HEK293 (cell line): ENCODE measurements around the gene MAGI2.

Source experiments
- KLF8 ChIP-seq: fragments of 450-650 bp; formaldehyde crosslinking; IDR thresholded peaks from 2 replicates; pipeline ENCODE4 v1.5.1; 2016; ENCODE audit warnings: missing biosample characterization, missing genetic modification characterization
- PBX3 ChIP-seq: sonication (generic); formaldehyde crosslinking; IDR thresholded peaks from 2 replicates; pipeline ENCODE4 v1.8.1; 2022; ENCODE audit warnings: mild to moderate bottlenecking, moderate library complexity, missing genetic modification reagents
- YY1 ChIP-seq: fragments of 450-650 bp; formaldehyde crosslinking; IDR thresholded peaks from 2 replicates; pipeline ENCODE4 v1.5.1; 2018; ENCODE audit warnings: missing biosample characterization, missing genetic modification characterization
- ZBTB17 ChIP-seq: fragments of 450-650 bp; formaldehyde crosslinking; IDR thresholded peaks from 2 replicates; pipeline ENCODE4 v1.5.1; 2016; ENCODE audit warnings: missing biosample characterization, missing genetic modification characterization
- ZFP37 ChIP-seq: fragments of 450-650 bp; formaldehyde crosslinking; IDR thresholded peaks from 2 replicates; pipeline ENCODE4 v1.5.1; 2016; ENCODE audit warnings: missing biosample characterization, missing genetic modification characterization
- ZNF16 ChIP-seq: fragments of 450-650 bp; formaldehyde crosslinking; IDR thresholded peaks from 2 replicates; pipeline ENCODE4 v1.5.1; 2016; ENCODE audit warnings: low read depth, missing biosample characterization, missing genetic modification characterization
- ZNF221 ChIP-seq: fragments of 450-650 bp; formaldehyde crosslinking; IDR thresholded peaks from 2 replicates; pipeline ENCODE4 v1.5.1; 2017; ENCODE audit warnings: missing biosample characterization, missing genetic modification characterization, borderline replicate concordance
- ZNF24 ChIP-seq: fragments of 450-650 bp; formaldehyde crosslinking; IDR thresholded peaks from 2 replicates; pipeline ENCODE4 v1.5.1; 2016; ENCODE audit warnings: missing biosample characterization, missing genetic modification characterization
- ZNF324 ChIP-seq: fragments of 450-650 bp; formaldehyde crosslinking; IDR thresholded peaks from 2 replicates; pipeline ENCODE4 v1.5.1; 2016; ENCODE audit warnings: missing biosample characterization, missing genetic modification characterization
- ZNF350 ChIP-seq: fragments of 450-650 bp; formaldehyde crosslinking; IDR thresholded peaks from 2 replicates; pipeline ENCODE4 v1.5.0; 2017; ENCODE audit warnings: missing biosample characterization, mild to moderate bottlenecking, missing genetic modification characterization
- TF ChIP-seq, protein P1 (sequence below): fragments of 450-650 bp; formaldehyde crosslinking; IDR thresholded peaks from 2 replicates; pipeline ENCODE4 v1.5.1; 2016; ENCODE audit warnings: missing biosample characterization, missing genetic modification characterization
- TF ChIP-seq, protein P2 (sequence below): fragments of 450-650 bp; formaldehyde crosslinking; IDR thresholded peaks from 2 replicates; pipeline ENCODE4 v1.5.1; 2016; ENCODE audit warnings: missing biosample characterization, missing genetic modification characterization
- TF ChIP-seq, protein P3 (sequence below): fragments of 450-650 bp; formaldehyde crosslinking; IDR thresholded peaks from 2 replicates; pipeline ENCODE4 v1.5.1; 2016; ENCODE audit warnings: missing biosample characterization, missing genetic modification characterization, borderline replicate concordance
- TF ChIP-seq, protein P4 (sequence below): fragments of 450-650 bp; formaldehyde crosslinking; IDR thresholded peaks from 2 replicates; pipeline ENCODE4 v1.5.1; 2016; ENCODE audit warnings: missing biosample characterization, missing genetic modification characterization

DNA sequence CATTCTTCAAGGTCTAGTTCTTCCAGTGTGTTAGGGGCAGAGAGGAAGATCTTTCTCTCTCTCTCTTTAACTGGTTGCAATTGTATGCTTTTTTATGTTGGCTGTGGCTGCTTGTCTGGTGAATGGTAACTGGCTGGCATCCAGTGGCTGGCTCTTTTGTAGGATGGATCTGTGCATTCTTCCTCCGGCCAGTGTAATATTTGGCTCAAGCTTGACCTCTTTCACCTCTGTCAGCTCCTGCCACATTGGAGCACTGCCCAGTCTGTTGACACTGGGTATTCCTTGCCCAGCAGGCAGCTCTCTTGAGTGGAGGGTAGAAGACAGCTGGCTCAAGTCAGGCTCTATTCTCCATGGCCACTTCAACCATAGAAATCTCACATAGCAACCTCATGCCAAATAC lies 1126.6 kb downstream of the MAGI2 start:
- no peak for TF ChIP-seq ZNF324 (tag by site-specific recombination)
- TF ChIP-seq, protein P1, sequence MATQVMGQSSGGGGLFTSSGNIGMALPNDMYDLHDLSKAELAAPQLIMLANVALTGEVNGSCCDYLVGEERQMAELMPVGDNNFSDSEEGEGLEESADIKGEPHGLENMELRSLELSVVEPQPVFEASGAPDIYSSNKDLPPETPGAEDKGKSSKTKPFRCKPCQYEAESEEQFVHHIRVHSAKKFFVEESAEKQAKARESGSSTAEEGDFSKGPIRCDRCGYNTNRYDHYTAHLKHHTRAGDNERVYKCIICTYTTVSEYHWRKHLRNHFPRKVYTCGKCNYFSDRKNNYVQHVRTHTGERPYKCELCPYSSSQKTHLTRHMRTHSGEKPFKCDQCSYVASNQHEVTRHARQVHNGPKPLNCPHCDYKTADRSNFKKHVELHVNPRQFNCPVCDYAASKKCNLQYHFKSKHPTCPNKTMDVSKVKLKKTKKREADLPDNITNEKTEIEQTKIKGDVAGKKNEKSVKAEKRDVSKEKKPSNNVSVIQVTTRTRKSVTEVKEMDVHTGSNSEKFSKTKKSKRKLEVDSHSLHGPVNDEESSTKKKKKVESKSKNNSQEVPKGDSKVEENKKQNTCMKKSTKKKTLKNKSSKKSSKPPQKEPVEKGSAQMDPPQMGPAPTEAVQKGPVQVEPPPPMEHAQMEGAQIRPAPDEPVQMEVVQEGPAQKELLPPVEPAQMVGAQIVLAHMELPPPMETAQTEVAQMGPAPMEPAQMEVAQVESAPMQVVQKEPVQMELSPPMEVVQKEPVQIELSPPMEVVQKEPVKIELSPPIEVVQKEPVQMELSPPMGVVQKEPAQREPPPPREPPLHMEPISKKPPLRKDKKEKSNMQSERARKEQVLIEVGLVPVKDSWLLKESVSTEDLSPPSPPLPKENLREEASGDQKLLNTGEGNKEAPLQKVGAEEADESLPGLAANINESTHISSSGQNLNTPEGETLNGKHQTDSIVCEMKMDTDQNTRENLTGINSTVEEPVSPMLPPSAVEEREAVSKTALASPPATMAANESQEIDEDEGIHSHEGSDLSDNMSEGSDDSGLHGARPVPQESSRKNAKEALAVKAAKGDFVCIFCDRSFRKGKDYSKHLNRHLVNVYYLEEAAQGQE (tag by site-specific recombination), result no peak
- TF ChIP-seq, protein P2, sequence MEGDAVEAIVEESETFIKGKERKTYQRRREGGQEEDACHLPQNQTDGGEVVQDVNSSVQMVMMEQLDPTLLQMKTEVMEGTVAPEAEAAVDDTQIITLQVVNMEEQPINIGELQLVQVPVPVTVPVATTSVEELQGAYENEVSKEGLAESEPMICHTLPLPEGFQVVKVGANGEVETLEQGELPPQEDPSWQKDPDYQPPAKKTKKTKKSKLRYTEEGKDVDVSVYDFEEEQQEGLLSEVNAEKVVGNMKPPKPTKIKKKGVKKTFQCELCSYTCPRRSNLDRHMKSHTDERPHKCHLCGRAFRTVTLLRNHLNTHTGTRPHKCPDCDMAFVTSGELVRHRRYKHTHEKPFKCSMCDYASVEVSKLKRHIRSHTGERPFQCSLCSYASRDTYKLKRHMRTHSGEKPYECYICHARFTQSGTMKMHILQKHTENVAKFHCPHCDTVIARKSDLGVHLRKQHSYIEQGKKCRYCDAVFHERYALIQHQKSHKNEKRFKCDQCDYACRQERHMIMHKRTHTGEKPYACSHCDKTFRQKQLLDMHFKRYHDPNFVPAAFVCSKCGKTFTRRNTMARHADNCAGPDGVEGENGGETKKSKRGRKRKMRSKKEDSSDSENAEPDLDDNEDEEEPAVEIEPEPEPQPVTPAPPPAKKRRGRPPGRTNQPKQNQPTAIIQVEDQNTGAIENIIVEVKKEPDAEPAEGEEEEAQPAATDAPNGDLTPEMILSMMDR (tag by site-specific recombination), result no peak
- no peak for TF ChIP-seq PBX3
- no peak for TF ChIP-seq ZNF221 (tag by site-specific recombination)
- no peak for TF ChIP-seq YY1
- no peak for TF ChIP-seq ZNF350 (tag by site-specific recombination)
- TF ChIP-seq, protein P3, sequence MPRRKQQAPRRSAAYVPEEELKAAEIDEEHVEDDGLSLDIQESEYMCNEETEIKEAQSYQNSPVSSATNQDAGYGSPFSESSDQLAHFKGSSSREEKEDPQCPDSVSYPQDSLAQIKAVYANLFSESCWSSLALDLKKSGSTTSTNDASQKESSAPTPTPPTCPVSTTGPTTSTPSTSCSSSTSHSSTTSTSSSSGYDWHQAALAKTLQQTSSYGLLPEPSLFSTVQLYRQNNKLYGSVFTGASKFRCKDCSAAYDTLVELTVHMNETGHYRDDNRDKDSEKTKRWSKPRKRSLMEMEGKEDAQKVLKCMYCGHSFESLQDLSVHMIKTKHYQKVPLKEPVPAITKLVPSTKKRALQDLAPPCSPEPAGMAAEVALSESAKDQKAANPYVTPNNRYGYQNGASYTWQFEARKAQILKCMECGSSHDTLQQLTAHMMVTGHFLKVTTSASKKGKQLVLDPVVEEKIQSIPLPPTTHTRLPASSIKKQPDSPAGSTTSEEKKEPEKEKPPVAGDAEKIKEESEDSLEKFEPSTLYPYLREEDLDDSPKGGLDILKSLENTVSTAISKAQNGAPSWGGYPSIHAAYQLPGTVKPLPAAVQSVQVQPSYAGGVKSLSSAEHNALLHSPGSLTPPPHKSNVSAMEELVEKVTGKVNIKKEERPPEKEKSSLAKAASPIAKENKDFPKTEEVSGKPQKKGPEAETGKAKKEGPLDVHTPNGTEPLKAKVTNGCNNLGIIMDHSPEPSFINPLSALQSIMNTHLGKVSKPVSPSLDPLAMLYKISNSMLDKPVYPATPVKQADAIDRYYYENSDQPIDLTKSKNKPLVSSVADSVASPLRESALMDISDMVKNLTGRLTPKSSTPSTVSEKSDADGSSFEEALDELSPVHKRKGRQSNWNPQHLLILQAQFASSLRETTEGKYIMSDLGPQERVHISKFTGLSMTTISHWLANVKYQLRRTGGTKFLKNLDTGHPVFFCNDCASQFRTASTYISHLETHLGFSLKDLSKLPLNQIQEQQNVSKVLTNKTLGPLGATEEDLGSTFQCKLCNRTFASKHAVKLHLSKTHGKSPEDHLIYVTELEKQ, result no peak
- no peak for TF ChIP-seq ZFP37 (tag by site-specific recombination)
- TF ChIP-seq ZNF24 (tag by site-specific recombination), result no peak
- no peak for TF ChIP-seq ZBTB17 (tag by site-specific recombination)
- TF ChIP-seq KLF8 (tag by site-specific recombination), result no peak
- TF ChIP-seq ZNF16 (tag by site-specific recombination), result no peak
- TF ChIP-seq, protein P4, sequence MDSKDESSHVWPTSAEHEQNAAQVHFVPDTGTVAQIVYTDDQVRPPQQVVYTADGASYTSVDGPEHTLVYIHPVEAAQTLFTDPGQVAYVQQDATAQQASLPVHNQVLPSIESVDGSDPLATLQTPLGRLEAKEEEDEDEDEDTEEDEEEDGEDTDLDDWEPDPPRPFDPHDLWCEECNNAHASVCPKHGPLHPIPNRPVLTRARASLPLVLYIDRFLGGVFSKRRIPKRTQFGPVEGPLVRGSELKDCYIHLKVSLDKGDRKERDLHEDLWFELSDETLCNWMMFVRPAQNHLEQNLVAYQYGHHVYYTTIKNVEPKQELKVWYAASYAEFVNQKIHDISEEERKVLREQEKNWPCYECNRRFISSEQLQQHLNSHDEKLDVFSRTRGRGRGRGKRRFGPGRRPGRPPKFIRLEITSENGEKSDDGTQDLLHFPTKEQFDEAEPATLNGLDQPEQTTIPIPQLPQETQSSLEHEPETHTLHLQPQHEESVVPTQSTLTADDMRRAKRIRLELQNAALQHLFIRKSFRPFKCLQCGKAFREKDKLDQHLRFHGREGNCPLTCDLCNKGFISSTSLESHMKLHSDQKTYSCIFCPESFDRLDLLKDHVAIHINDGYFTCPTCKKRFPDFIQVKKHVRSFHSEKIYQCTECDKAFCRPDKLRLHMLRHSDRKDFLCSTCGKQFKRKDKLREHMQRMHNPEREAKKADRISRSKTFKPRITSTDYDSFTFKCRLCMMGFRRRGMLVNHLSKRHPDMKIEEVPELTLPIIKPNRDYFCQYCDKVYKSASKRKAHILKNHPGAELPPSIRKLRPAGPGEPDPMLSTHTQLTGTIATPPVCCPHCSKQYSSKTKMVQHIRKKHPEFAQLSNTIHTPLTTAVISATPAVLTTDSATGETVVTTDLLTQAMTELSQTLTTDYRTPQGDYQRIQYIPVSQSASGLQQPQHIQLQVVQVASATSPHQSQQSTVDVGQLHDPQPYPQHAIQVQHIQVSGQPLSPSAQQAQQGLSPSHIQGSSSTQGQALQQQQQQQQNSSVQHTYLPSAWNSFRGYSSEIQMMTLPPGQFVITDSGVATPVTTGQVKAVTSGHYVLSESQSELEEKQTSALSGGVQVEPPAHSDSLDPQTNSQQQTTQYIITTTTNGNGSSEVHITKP (tag by site-specific recombination), result no peak
